ENCODE results near the gene BLOC1S3. TPM values are rescaled to one million over a fixed set of nuclear protein-coding genes. Genes with fewer than 3 reads are reported as not detected.

Gene BLOC1S3
- total RNA-seq: 10 to 100 TPM; 21.9 to 22.8 TPM

DNA sequence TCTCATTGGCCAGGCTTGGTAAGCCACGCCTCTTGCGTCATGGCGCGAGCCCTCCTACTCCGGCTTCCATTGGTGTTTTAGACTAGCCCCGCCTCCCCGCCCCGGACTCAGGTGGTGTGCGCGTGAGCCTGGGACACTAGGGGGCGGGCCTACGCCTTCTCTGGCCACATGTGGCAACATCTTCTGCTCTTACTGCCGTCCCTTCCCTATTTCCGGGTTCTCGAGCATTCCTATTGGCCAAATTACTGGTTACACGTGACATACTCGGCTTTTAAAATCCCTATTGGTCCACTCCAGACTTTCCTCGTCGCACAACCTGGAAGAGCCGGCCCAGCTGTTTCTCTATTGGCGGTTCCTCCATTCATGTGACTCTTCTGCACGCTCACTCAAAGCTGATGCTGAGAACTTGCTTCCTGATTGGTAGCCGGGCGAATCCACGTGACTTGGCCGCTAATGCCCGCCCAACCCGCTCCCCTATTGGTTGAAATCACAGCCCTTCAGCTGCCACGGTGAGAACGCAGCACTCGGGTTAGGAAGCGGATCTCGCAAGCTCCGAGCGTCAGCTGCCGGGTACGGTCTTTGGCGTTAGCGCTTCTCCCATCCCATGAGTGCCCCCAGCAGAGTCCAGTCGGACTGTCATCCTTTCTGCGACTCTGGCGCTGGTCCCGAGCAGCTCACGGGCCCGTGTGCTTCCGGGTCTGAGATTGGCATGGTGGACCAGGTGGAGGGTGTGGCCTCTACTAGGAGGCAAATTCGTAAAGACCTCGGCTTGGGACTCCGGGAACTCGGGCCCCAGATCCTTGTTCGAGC, at the start of gene BLOC1S3:
BLOC1S3 (plus strand) TSS at position 523 of the 810 bp plus-strand sequence. CDS start 513 bp downstream, outside the sequence.
- Mint-ChIP-seq H3K36me3 (peaks cover 7% of the 10 kb centered on the region), H3K27ac (peak within 1 kb of the TSS; percentile 94), H3K4me1 (peaks cover 35% of the 10 kb centered on the region), H3K27me3 (no peaks in the 10 kb centered on the region), H3K4me3 (peak within 1 kb of the TSS; percentile 95), H3K9me3 (no peaks in the 10 kb centered on the region)
- DNase-seq (peak; percentile 99), ATAC-seq (ENCODE audit: low read depth) (peak; percentile 89)
- POLR2A ChIA-PET: interaction anchor here (0.9 to 2.9 kb wide), 16 partner anchors 8 to 539 kb away, joined by 3 to 25 read pairs (median 6); partner anchors contain the start of genes CLASRP, CLPTM1, PPP1R37 and RELB

GRCh38 chr19:45128806-45129205, 49.8 kb upstream of the BLOC1S3 start:
- no peak for DNase-seq
- POLR2A ChIA-PET: no interaction called here
- Mint-ChIP-seq H3K27me3 (no peaks in the 10 kb centered on the region), H3K4me1 (peaks cover 18% of the 10 kb centered on the region), H3K9me3 (no peaks in the 10 kb centered on the region), H3K27ac (no peak overlapping the region), H3K4me3 (no peak overlapping the region), H3K36me3 (peaks cover 2% of the 10 kb centered on the region)
- ATAC-seq (ENCODE audit: low read depth): no peak

- Mint-ChIP-seq H3K4me3 (no peak overlapping the region), H3K4me1 (peaks cover 17% of the 10 kb centered on the region), H3K36me3 (no peaks in the 10 kb centered on the region), H3K27ac (no peak overlapping the region), H3K9me3 (no peaks in the 10 kb centered on the region), H3K27me3 (no peaks in the 10 kb centered on the region)
- no peak for DNase-seq
- POLR2A ChIA-PET: no interaction called here
- no peak for ATAC-seq (ENCODE audit: low read depth)
Observed at GRCh38 chr19:45130236-45130635, 48.3 kb upstream of the BLOC1S3 start.

GRCh38 chr19:45130888-45131615, 47.5 kb upstream of the BLOC1S3 start:
- no peak for ATAC-seq (ENCODE audit: low read depth)
- Mint-ChIP-seq H3K27me3 (no peaks in the 10 kb centered on the region), H3K4me3 (no peak overlapping the region), H3K4me1 (peaks cover 11% of the 10 kb centered on the region), H3K27ac (no peak overlapping the region), H3K36me3 (no peaks in the 10 kb centered on the region), H3K9me3 (no peaks in the 10 kb centered on the region)
- POLR2A ChIA-PET: interaction anchor here (0.5 kb wide), 1 partner anchor 47 kb away, joined by 5 read pairs; no protein-coding TSS in a partner anchor
- DNase-seq: no peak

GRCh38 chr19:45133661-45134060, 44.9 kb upstream of the BLOC1S3 start:
- no peak for DNase-seq
- Mint-ChIP-seq H3K27ac (no peak overlapping the region), H3K27me3 (no peaks in the 10 kb centered on the region), H3K4me1 (peaks cover 13% of the 10 kb centered on the region), H3K4me3 (no peak overlapping the region), H3K9me3 (no peaks in the 10 kb centered on the region), H3K36me3 (no peaks in the 10 kb centered on the region)
- no peak for ATAC-seq (ENCODE audit: low read depth)
- POLR2A ChIA-PET: no interaction called here

DNA sequence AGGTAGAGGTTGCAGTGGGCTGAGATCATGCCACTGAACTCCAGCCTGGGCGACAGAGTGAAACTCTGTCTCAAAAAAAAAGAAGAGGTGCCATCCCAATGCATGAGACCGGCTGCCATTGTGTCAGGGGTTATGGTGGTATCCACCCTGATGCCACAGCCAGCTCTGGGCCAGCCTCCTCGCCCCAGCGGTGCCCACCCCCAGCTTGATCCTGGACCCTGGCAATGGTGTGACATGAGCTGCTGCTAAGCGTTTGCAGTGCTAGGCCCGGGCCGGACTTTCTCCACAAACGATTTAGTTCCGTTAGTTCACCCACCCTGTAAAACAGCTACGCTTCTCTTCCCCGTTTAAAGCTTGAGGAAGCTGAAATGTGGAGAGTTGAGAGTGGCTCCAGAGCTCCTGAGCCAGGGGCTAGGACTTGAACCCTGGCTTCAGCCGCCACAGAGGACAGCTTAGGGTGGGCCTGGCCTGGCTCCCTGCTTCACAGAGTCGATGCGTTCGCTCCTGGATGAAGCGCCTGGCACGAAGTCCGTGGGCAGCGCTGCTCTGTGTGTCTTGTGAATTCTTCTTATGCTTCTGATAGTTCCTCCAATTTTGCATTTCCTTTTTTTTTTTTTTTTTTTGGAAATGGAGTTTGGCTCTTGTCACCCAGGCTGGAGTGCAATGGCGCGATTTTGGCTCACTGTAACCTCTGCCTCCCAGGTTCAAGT, 43.3 kb upstream of the BLOC1S3 start:
- Mint-ChIP-seq H3K27ac (no peak overlapping the region), H3K9me3 (no peaks in the 10 kb centered on the region), H3K36me3 (no peaks in the 10 kb centered on the region), H3K27me3 (no peaks in the 10 kb centered on the region), H3K4me1 (peaks cover 13% of the 10 kb centered on the region), H3K4me3 (no peak overlapping the region)
- ATAC-seq (ENCODE audit: low read depth): no peak
- POLR2A ChIA-PET: no interaction called here
- DNase-seq: no peak

- Mint-ChIP-seq H3K4me3 (no peak overlapping the region), H3K4me1 (peaks cover 8% of the 10 kb centered on the region), H3K36me3 (no peaks in the 10 kb centered on the region), H3K27me3 (no peaks in the 10 kb centered on the region), H3K9me3 (no peaks in the 10 kb centered on the region), H3K27ac (no peak overlapping the region)
- no peak for DNase-seq
- POLR2A ChIA-PET: no interaction called here
- no peak for ATAC-seq (ENCODE audit: low read depth)
Observed at GRCh38 chr19:45136507-45137178, 41.9 kb upstream of the BLOC1S3 start.

DNA sequence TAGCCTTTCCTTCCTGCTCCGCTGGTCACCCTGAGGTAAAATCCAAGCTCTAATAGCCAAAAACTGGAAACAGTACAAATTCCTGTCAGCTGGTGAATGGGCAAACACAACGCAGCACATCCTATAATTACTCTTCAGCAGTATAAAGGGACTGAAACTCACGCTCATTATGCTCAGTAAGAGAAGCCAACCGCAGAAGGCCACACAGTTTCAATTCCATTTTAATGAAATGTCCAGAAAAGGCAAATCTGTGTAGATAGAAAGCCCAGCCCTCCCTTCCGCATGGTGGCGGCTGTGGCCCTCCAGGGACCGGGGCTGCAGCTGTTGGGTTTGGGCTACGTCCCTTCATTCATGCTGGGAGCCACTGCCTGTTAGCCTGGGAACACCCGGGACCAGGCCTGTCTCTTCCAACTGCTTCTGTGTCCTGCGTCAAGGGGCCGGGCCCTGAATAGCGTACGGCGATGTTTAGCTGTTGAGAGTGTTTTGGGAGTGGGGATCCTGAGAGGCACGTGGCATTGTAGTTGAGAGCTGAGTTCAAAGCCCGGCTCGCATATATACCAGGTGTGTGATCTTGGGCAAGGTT, 41.3 kb upstream of the BLOC1S3 start:
- Mint-ChIP-seq H3K4me3 (no peak overlapping the region), H3K4me1 (peaks cover 7% of the 10 kb centered on the region), H3K9me3 (no peaks in the 10 kb centered on the region), H3K36me3 (no peaks in the 10 kb centered on the region), H3K27me3 (no peaks in the 10 kb centered on the region), H3K27ac (no peak overlapping the region)
- no peak for ATAC-seq (ENCODE audit: low read depth)
- POLR2A ChIA-PET: no interaction called here
- no peak for DNase-seq

GRCh38 chr19:45138303-45138751, 40.3 kb upstream of the BLOC1S3 start:
- POLR2A ChIA-PET: no interaction called here
- ATAC-seq (ENCODE audit: low read depth) (no peak), DNase-seq (no peak)
- peaks cover 6% of the 10 kb centered on the region for H3K36me3 Mint-ChIP-seq
- no peak overlapping the region for H3K4me3 Mint-ChIP-seq
- H3K9me3 Mint-ChIP-seq: no peaks in the 10 kb centered on the region
- peaks cover 7% of the 10 kb centered on the region for H3K4me1 Mint-ChIP-seq
- H3K27ac Mint-ChIP-seq: peak overlapping the region; percentile 9
- H3K27me3 Mint-ChIP-seq: no peaks in the 10 kb centered on the region

DNA sequence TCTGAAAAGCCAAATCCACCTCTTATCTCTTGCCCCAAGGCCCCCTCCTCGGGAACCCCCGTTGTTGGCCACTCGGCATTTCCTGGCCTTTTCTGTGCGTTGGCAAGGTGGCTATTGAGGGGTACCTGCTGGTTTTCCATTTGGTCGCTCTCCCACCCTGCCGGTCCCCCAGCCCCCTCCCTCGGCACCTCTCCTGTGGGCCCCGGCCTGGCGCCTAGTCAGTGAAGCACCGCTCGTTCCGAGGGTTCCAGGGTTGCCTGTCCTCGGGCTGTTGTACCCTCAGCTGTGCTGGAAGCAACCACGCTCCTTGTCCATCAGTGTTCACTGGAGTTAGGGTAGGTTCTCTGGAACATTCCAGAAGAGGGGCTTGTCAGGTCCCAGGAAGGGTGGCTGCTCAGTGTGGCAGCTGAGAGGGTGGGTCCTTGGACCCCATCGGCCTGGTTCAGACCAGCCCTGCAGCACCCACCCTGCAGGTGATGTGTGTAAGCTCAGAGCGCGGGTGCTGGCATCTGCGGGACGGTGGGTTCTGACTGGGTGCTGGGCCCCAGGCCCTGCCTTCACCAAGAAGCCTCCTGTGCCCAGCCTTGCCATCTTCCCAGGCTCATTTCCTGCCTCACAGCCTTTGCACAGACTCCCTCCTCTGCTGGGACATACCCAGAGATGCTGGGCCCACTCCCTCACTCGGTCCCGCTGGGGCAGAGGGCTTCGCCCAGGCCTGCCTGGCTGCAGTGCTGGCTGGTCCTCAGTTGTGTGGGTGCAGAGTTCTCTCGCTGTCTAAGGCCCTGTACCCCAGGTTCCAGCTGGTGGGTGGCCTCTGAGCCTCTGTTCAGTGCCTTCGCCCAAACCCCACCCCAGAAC, 39.1 kb upstream of the BLOC1S3 start:
- Mint-ChIP-seq H3K27ac (no peak overlapping the region), H3K4me1 (peaks cover 5% of the 10 kb centered on the region), H3K36me3 (peaks cover 6% of the 10 kb centered on the region), H3K9me3 (no peaks in the 10 kb centered on the region), H3K27me3 (no peaks in the 10 kb centered on the region), H3K4me3 (no peak overlapping the region)
- no peak for DNase-seq
- no peak for ATAC-seq (ENCODE audit: low read depth)
- POLR2A ChIA-PET: no interaction called here

DNA sequence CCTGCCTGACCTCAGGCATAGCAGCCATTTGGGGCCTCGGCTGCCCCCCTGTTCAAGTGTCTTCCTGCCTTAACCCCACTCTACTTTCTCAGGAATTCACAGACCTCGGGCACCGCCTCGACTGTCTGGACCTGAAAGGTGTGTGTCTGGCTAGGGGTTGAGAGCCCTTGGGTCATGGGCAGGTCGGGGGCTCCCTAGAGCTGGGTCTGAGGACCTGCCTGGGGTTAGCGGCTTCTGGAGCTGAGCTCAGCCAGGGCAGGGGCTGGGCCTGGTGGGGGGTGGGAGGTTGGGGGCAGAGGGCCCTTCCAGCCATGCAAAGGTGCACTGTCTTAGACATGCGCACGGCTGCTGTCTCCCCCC, 38.5 kb upstream of the BLOC1S3 start:
- Mint-ChIP-seq H3K36me3 (peaks cover 6% of the 10 kb centered on the region), H3K9me3 (no peaks in the 10 kb centered on the region), H3K4me3 (no peak overlapping the region), H3K27ac (no peak overlapping the region), H3K4me1 (peaks cover 5% of the 10 kb centered on the region), H3K27me3 (no peaks in the 10 kb centered on the region)
- ATAC-seq (ENCODE audit: low read depth) (no peak), DNase-seq (no peak)
- POLR2A ChIA-PET: no interaction called here

DNA sequence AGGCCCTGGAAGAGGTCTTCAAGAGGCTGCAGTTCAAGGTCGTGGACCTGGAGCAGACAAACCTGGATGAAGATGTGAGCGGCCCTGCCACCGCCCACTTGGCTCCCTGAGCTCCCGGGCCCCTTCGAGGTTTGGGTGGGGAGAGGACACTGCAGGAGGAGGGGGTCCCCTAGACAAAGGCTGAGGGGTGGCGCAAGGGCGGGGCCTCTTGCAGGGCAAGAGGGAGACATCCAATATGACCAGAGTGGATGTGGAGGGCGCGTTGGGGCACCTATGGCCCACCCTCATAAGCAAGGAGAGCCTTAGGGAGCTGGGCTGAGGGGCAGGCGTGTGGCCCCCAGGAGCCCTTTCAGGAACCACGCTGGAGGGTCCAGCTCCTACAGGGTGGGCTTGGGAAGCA, 38.1 kb upstream of the BLOC1S3 start:
- peaks cover 5% of the 10 kb centered on the region for H3K4me1 Mint-ChIP-seq
- H3K27me3 Mint-ChIP-seq: no peaks in the 10 kb centered on the region
- ATAC-seq (ENCODE audit: low read depth) (no peak), DNase-seq (no peak)
- no peak overlapping the region for H3K27ac Mint-ChIP-seq
- H3K9me3 Mint-ChIP-seq: no peaks in the 10 kb centered on the region
- H3K4me3 Mint-ChIP-seq: no peak overlapping the region
- H3K36me3 Mint-ChIP-seq: peaks cover 6% of the 10 kb centered on the region
- POLR2A ChIA-PET: no interaction called here

All from activated naive CD8-positive, alpha-beta T cell treated with anti-CD3 and anti-CD28 coated beads, Interleukin-2, amount 10 ng/mL, durations not matched to agents 7 days and 5 days (primary cell).